HG03575 (cell line): ENCODE results near the gene CMTR2.
A peak's percentile ranks its signal among the peaks of the same experiment; 100 is the strongest.
"Not testable (repeated sequence)": the region's sequence is repeated elsewhere in the genome, so short reads cannot be mapped to it uniquely, and the experiment has no call there.

Experiments used
- ATAC-seq: cut with Tn5 transposase; IDR thresholded peaks from one replicate; pipeline ENCODE4 v1.9.1; 2021; ENCODE audit not compliant: unreplicated experiment, insufficient number of reproducible peaks, low FRiP score; ENCODE audit errors: extremely low read depth

Gene CMTR2, protein sequence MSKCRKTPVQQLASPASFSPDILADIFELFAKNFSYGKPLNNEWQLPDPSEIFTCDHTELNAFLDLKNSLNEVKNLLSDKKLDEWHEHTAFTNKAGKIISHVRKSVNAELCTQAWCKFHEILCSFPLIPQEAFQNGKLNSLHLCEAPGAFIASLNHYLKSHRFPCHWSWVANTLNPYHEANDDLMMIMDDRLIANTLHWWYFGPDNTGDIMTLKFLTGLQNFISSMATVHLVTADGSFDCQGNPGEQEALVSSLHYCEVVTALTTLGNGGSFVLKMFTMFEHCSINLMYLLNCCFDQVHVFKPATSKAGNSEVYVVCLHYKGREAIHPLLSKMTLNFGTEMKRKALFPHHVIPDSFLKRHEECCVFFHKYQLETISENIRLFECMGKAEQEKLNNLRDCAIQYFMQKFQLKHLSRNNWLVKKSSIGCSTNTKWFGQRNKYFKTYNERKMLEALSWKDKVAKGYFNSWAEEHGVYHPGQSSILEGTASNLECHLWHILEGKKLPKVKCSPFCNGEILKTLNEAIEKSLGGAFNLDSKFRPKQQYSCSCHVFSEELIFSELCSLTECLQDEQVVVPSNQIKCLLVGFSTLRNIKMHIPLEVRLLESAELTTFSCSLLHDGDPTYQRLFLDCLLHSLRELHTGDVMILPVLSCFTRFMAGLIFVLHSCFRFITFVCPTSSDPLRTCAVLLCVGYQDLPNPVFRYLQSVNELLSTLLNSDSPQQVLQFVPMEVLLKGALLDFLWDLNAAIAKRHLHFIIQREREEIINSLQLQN

GRCh38 chr16:71288890-71289731 is at the start of gene CMTR2:
TSS of gene CMTR2 (minus strand) at chr16:71289402. CDS start at chr16:71285920, 3,482 bp downstream.
- ATAC-seq = peak; percentile 52

DNA sequence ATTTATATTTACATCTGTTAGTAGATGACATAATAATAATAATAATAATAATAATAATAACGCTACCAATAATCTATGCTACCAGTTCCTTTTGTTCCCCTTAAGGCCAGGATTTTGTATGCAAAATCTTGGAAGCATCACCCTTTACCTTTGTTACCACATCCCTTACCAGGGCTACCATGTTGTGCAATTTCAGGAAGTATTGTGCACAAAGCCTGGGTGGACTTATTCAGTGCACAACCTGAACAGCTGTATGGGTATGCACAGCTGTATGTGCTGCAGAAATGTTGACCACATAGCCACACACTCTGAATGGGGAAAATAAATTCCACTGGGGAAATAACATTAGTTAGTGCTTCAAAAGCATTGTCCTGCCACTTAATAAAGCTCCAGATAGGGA is 49.4 kb upstream of the CMTR2 start:
- ATAC-seq = no peak

DNA sequence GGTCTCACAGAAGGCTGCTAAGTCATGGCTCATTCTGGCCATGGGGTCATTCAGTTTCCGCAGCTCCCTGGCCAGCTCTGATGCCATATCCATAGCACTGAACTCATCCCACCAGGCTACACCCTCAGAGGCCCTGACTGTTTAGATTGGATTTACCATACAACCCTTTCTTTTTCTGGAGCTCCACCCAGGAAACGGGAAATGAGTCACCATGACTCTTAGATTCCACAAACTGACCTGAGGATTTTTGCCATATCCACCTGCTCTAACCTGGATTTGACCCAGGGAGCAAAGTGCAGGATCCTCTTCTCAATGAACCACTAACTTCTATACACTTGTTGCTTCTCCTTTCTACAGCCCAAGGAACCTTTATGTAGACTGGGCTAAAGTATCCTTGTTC is 49.0 kb upstream of the CMTR2 start:
- no peak for ATAC-seq

DNA sequence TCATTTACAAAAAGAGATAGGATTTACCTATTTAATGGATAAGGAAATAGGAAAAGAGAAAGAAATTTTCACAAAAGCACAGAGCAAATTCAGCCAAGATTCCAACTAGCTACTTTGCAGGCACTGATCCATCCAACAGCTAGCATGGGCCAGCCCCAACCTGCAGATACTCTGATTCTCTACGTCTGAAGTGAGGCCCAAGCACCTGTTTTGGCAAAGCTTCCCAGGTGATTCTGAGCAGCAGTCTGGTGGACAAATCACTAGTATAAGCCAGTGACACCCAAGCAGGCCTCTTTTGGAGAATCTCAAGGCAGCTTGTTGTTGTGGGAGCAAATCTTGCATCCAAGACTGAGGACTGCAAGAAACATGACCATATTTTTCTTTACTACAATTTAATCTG is 48.4 kb upstream of the CMTR2 start:
- ATAC-seq = no peak

- ATAC-seq = no peak
Measured at GRCh38 chr16:71328151-71328550, 38.9 kb upstream of the CMTR2 start.

DNA sequence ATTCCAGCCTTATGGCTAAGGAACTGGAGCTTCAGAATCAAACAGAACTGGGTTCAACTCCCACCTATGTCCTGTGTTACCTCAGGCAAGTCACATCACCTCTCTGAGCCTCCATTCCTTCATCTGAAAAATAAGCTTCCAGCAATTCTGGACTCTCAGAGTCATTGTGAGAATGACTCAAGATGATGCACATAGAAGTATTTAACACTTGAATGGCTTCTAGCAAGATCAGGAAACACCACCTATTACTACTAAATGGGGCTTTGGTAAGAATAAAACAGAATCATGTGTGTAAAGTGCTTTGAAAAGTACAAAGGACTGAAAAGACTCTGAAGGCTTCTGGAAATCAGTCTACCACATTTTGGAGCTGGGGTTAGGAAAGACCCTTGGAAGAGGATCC is 38.5 kb upstream of the CMTR2 start:
- ATAC-seq = no peak

DNA sequence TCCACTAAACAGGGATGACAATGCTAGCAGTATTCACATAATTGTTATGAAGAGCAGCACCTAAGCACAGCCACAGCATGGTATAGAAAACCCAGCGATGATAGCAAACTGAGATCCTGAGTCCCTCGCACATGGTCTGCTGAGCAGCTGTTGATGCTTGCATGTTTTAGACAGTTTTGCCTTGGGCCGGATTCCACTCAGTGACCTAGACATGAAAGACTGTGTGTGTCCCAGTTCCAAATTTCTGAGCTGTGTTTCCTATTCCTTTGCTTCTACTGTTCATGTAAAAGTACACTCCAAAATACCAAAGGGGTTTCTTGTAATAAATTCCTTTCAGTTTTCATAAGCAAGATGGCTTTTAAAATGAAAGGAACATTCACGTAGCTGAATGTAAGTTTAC is 30.8 kb upstream of the CMTR2 start:
- no peak for ATAC-seq

- ATAC-seq = no peak
Measured at GRCh38 chr16:71315269-71315668, 26.1 kb upstream of the CMTR2 start.

DNA sequence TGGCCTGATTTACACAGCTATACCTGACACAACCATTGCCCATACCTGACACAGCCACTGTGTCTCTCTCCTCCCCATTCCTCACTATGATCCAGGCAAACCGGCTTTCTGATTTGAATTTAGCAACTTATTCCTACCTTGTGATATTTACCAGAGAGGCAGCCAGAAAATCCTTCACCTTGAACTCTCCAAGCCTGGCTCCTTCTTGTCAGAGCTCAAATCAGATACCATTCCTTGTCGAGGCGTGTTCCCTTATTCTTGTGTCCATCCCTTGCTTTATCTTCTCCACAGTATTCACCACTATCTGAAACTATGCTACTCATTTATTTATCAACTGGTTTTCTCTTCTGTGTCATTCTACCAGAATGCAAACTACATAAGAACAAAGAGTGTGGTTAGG is 24.4 kb upstream of the CMTR2 start:
- not testable (repeated sequence) for ATAC-seq

DNA sequence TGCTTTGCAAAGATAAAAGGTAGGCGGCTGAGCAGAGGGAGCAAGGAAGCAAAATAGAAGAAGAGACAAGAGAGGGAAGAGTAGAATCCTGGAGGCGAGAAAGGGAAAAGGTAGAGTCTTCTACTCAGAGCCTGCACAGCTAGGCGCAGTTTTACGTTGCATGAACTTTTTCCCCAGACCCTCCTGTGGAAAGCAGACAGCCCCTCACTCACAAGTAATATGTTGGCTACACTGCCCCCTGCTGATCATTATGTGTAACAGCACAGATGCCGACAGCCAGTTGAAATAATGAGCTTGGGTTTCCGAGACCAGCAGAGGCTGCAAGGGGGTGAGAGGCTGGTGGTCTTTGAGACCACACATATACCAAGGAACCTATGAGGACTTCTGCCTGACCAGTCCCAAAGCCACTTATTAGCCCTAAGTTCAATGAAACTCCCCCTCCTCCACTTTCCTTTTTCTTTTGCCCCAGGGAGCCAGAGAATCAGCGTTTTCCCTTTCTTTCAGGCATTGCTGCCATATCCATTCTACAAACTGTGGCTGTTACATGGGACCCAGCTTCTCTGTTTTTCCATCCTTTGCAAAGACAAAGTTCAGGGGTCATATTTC is 22.5 kb upstream of the CMTR2 start:
- no peak for ATAC-seq

- ATAC-seq = no peak
Measured at GRCh38 chr16:71303938-71304337, 14.7 kb upstream of the CMTR2 start.

DNA sequence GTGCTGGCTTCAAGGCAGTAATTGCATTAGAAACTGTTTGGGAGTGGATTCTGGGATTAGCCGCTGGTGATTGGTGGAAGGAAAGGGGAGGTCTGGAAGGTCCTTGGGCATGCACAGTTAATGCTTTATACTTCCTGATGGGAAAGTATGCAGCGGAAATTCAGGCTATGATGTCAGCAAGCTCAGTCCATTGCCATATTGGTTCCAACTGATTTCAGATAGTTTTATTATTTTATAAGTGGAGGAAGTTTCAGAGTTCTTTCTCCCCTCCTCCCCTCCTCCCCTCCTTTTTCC is 8.1 kb upstream of the CMTR2 start:
- no peak for ATAC-seq

DNA sequence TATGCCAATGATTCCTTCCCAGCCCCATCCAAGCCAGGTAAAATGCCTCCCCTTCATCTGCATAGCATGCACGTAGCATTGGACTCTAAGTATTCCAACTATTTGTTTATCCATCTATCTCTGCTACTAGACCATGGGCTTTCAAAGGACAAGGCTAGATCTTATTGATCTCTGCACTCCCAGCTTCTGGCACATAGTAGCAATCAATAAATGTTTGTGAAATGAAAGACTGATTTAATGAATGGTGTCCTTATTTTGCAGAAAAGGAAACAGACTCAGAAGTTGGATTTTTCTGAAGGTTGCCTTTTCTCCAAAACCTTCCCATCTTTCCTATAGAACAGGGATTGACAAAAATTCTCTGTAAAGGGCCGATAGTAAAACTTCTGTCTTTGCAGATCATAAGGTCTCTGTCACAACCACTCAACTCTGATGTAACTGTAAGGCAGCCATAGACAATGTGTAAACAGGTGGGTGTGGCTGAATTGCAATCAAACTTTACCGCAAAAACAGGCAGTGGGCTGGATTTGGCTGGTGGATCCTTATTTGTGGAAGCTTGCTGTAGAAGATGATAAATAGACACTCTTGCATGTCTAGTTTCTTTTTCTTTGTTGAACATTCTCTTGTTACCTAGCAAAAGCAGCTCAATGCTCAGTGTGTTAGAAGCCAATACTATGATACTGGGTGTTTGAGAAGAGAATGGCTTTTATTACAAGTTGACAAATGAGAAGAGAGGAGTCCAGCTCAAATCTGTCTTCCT is 7.6 kb upstream of the CMTR2 start:
- no peak for ATAC-seq

- ATAC-seq = no peak
Measured at GRCh38 chr16:71295950-71296349, 6.7 kb upstream of the CMTR2 start.

- no peak for ATAC-seq
Measured at GRCh38 chr16:71293919-71294318, 4.7 kb upstream of the CMTR2 start.

DNA sequence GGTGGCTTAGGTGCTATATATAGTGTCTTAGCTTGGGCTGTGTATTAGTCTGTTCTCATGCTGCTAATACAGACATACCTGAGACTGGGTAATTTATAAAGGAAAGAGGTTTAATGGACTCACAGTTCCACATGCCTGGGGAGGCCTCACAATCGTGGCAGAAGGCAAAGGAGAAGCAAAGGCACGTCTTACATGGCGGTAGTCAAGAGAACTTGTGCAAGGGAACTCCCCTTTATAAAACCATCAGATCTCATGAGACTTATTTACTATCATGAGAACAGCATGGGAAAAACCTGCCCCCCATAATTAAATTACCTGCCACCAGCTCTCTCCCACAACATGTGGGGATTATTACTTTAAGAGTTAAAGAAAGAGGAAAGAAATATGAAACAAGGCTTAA is 2.9 kb upstream of the CMTR2 start:
- not testable (repeated sequence) for ATAC-seq

GRCh38 chr16:71289732-71290062 is 495 bp upstream of the CMTR2 start:
- ATAC-seq = no peak

DNA sequence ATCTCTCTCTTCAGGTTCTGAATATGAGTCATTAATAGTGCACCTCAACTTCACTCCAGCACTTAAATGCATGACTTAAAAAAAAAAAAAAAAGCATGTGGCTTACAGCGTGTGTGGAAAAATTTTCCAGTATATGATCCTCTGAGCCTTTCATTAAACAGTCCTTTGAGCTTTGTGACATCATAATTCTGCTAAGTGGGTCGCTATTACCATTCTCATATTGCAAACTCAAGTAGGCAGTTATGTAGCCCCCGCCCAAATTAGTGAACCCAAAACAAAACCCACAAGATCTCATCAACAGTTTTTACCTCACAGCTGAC is 672 bp downstream of the CMTR2 start:
- ATAC-seq = no peak

DNA sequence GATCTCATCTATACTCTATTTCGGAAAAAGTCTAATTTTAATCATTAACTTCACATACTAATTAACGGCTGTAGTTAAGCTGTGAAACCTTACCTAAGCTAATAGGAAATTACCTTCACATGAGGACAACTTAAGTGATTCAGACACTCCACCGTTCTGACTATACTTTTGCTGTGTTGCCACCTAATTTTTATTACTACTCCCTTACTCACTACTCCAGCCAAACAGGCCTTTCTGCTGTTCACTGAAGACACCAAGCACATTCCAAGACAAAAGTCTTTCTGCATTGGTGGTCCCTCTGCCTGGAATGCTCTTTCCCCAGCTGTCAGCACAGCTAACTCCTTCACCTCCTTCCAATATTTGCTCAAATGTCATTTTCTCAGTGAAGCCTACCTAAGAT is 1.3 kb downstream of the CMTR2 start:
- no peak for ATAC-seq
